Lower leg skin (tissue), 4 donors: ENCODE measurements around the gene CISTR. TPM values are rescaled to one million over a fixed set of nuclear protein-coding genes. Genes with fewer than 3 reads are reported as not detected.

Experiments
- DNase-seq, 2 donors: peaks; one replicate each; pipeline ENCODE4 v3.0.0-alpha.2; 2019; ENCODE audit warnings: low spot score in 2 of 2
- H3K4me3 ChIP-seq: fragments of 200-600 bp; sonication (generic); 2 replicates; pipeline ENCODE4 v1.5.1; 2017; ENCODE audit warnings: mild to moderate bottlenecking, low read depth; ENCODE audit not compliant: poor library complexity, severe bottlenecking
- POLR2A ChIP-seq, 2 donors: fragments of 450-650 bp; IDR thresholded peaks; one replicate each; pipeline ENCODE4 v1.6.1; 2016 to 2017; ENCODE audit warnings: antibody characterized with exemption in 2 of 2, mild to moderate bottlenecking in 1 of 2, moderate library complexity in 1 of 2
- WGBS, 2 donors: methylation state at CpG; one replicate each; pipeline ENCODE4 v1.1.5; 2018; 5-methylcytosine and 5-hydroxymethylcytosine counted together
- intact Hi-C: fragments of 100-400 bp; cut with DNase I; formaldehyde crosslinking; loops from one replicate; pipeline ENCODE4 v1.15.0; 2023; ENCODE audit warnings: low total_unique reads
- total RNA-seq, 4 donors: library from RNA; depleted of rRNA; stranded (reverse); fragments of >200 nt; gene quantifications; one replicate each; pipeline ENCODE4 v1.1.0, GENCODE V29; 2016
- TF ChIP-seq, protein P1 (sequence below), 3 donors: fragments of 450-650 bp; IDR thresholded peaks; one replicate each; pipeline ENCODE4 v1.5.1; 2016; ENCODE audit warnings: antibody characterized with exemption in 3 of 3, mild to moderate bottlenecking in 3 of 3, moderate library complexity in 2 of 3

The CISTR gene
- total RNA-seq, 4 donors from 2014 or later = not detected

DNA sequence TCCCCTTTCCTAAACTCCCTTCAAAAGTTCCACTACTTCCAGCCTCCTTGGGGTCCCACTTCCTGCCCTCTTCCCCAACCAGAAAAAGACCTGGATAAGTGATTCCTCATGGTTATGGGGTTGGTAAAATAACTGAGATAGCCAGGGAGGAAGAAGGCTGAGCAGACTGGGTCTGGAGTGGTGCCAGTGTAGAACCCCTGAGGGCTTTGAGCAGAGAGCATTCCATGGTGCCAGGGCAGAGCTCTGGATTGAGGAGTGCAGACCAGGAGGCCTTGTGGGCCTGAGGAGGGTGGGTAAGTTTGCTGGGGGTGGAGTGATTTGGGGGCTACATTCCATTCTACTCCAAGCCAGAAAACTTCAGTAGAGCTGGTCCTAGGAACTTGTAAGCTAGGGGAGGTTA lies 9.5 kb upstream of the CISTR start:
- DNase-seq = no peak
- intact Hi-C loops = no loop called here
- H3K4me3 ChIP-seq = no peak overlapping the region
- no peak for TF ChIP-seq POLR2A (IDR thresholded peaks at IDR 0.05)
- TF ChIP-seq, protein P1, sequence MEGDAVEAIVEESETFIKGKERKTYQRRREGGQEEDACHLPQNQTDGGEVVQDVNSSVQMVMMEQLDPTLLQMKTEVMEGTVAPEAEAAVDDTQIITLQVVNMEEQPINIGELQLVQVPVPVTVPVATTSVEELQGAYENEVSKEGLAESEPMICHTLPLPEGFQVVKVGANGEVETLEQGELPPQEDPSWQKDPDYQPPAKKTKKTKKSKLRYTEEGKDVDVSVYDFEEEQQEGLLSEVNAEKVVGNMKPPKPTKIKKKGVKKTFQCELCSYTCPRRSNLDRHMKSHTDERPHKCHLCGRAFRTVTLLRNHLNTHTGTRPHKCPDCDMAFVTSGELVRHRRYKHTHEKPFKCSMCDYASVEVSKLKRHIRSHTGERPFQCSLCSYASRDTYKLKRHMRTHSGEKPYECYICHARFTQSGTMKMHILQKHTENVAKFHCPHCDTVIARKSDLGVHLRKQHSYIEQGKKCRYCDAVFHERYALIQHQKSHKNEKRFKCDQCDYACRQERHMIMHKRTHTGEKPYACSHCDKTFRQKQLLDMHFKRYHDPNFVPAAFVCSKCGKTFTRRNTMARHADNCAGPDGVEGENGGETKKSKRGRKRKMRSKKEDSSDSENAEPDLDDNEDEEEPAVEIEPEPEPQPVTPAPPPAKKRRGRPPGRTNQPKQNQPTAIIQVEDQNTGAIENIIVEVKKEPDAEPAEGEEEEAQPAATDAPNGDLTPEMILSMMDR (IDR thresholded peaks at IDR 0.05) = no peak

GRCh38 chr12:53759261-53759660 lies 7.5 kb upstream of the CISTR start:
- TF ChIP-seq, protein P1 (IDR thresholded peaks at IDR 0.05) = no peak
- no peak for TF ChIP-seq POLR2A (IDR thresholded peaks at IDR 0.05)
- no peak for DNase-seq
- 37 to 64% methylated on average over 2 of the region's 2 CpGs for WGBS, 2 donors
- H3K4me3 ChIP-seq = no peak overlapping the region
- intact Hi-C loops = no loop called here

GRCh38 chr12:53758730-53759103 lies 6.9 kb upstream of the CISTR start:
- H3K4me3 ChIP-seq = no peak overlapping the region
- WGBS, 2 donors = 54 to 61% methylated on average over 8 of the region's 8 CpGs
- no peak for DNase-seq
- intact Hi-C loops = no loop called here
- TF ChIP-seq, protein P1 (IDR thresholded peaks at IDR 0.05) = no peak
- no peak for TF ChIP-seq POLR2A (IDR thresholded peaks at IDR 0.05)

GRCh38 chr12:53758081-53758729 lies 6.4 kb upstream of the CISTR start:
- 71 to 72% methylated on average over 7 of the region's 7 CpGs for WGBS, 2 donors
- no peak for DNase-seq
- no peak overlapping the region for H3K4me3 ChIP-seq
- TF ChIP-seq POLR2A (IDR thresholded peaks at IDR 0.05) = no peak
- TF ChIP-seq, protein P1 (IDR thresholded peaks at IDR 0.05) = no peak
- intact Hi-C loops = no loop called here

DNA sequence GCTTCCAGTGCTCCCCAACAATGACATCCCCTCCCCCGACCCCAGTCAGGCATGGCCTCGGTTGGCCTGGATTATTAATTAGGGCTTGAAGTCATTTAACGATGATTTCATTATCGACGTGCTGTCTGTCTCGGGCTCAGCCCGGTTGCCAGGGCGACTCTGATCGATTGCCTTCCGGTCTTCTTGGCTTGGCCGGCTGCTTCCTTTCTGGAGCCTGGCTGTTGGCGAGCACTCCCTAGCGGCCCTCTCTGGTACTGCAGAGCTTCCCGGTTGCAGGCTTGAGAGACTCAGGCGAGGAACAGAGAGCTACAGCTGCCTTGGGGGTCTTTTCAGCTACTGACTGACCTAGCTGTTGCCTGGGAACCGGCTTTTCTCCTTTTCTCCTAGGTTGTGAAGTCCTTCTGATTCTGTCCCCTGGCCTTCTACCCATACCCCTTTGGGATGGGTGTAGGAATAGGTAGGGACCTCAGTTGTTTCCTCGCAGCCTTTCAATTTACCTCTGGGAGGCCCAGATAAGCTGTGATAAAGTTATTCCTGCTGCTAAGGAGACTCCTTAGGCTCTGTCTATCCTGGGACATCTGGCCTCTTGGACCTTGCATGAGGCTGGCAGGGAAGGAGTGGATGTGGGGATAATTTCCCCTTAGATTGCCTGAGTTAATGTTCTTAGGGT lies 5.5 kb upstream of the CISTR start:
- intact Hi-C loops = no loop called here
- H3K4me3 ChIP-seq = no peak overlapping the region
- peak; percentile 76 to 96 for DNase-seq
- WGBS, 2 donors = 11 to 13% methylated on average over 17 of the region's 17 CpGs
- no peak for TF ChIP-seq POLR2A (IDR thresholded peaks at IDR 0.05)
- TF ChIP-seq, protein P1 (IDR thresholded peaks at IDR 0.05) = peak in 2 of 3 donors; percentile 2 to 85
